ENCODE results near the gene CASTOR1.

Gene CASTOR1

GRCh38 chr22:30285176-30285845 lies 4.0 kb downstream of the CASTOR1 start:
- no peak overlapping the region for H3K4me3 ChIP-seq (ENCODE audit: low read depth, low read length)
- DNase-seq (ENCODE audit: low read depth), result no peak
- TF ChIP-seq CTCF (IDR thresholded peaks at IDR 0.05; ENCODE audit: control insufficient read depth, extremely low read depth, insufficient read depth), result no peak

GRCh38 chr22:30284666-30285065 lies 4.6 kb downstream of the CASTOR1 start:
- H3K4me3 ChIP-seq (ENCODE audit: low read depth, low read length), result no peak overlapping the region
- DNase-seq (ENCODE audit: low read depth), result no peak
- no peak for TF ChIP-seq CTCF (IDR thresholded peaks at IDR 0.05; ENCODE audit: control insufficient read depth, extremely low read depth, insufficient read depth)

- no peak overlapping the region for H3K4me3 ChIP-seq (ENCODE audit: low read depth, low read length)
- no peak for DNase-seq (ENCODE audit: low read depth)
- no peak for TF ChIP-seq CTCF (IDR thresholded peaks at IDR 0.05; ENCODE audit: control insufficient read depth, extremely low read depth, insufficient read depth)
Observed at GRCh38 chr22:30284172-30284571, 5.1 kb downstream of the CASTOR1 start.

- TF ChIP-seq CTCF (IDR thresholded peaks at IDR 0.05; ENCODE audit: control insufficient read depth, extremely low read depth, insufficient read depth), result no peak
- no peak for DNase-seq (ENCODE audit: low read depth)
- H3K4me3 ChIP-seq (ENCODE audit: low read depth, low read length), result no peak overlapping the region
Observed at GRCh38 chr22:30283342-30283741, 6.0 kb downstream of the CASTOR1 start.

- no peak for TF ChIP-seq CTCF (IDR thresholded peaks at IDR 0.05; ENCODE audit: control insufficient read depth, extremely low read depth, insufficient read depth)
- H3K4me3 ChIP-seq (ENCODE audit: low read depth, low read length), result no peak overlapping the region
- DNase-seq (ENCODE audit: low read depth), result no peak
Observed at GRCh38 chr22:30282616-30283046, 6.7 kb downstream of the CASTOR1 start.

- DNase-seq (ENCODE audit: low read depth), result no peak
- no peak for TF ChIP-seq CTCF (IDR thresholded peaks at IDR 0.05; ENCODE audit: control insufficient read depth, extremely low read depth, insufficient read depth)
- H3K4me3 ChIP-seq (ENCODE audit: low read depth, low read length), result no peak overlapping the region
Observed at GRCh38 chr22:30280505-30280904, 8.8 kb downstream of the CASTOR1 start.

- H3K4me3 ChIP-seq (ENCODE audit: low read depth, low read length), result no peak overlapping the region
- TF ChIP-seq CTCF (IDR thresholded peaks at IDR 0.05; ENCODE audit: control insufficient read depth, extremely low read depth, insufficient read depth), result no peak
Observed at GRCh38 chr22:30279932-30280331, 9.4 kb downstream of the CASTOR1 start.

More at GRCh38 chr22:30279932-30280331, 9.4 kb downstream of the CASTOR1 start:
- DNase-seq (ENCODE audit: low read depth), result no peak

Data from LNCaP clone FGC (cell line).